ENCODE measurements around the gene BEND7.
"Not testable (repeated sequence)": the region's sequence is repeated elsewhere in the genome, so short reads cannot be mapped to it uniquely, and the experiment has no call there.

BEND7 gene, protein sequence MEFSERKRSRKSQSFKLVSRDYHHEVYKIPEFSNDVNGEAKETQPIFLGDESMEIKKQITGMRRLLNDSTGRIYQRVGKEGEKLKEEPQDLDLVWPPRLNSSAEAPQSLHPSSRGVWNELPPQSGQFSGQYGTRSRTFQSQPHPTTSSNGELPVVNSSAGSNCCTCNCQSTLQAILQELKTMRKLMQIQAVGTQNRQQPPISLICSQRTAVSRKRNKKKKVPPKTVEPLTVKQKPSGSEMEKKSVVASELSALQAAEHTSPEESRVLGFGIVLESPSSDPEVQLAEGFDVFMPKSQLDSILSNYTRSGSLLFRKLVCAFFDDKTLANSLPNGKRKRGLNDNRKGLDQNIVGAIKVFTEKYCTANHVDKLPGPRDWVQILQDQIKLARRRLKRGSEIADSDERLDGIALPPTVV

DNA sequence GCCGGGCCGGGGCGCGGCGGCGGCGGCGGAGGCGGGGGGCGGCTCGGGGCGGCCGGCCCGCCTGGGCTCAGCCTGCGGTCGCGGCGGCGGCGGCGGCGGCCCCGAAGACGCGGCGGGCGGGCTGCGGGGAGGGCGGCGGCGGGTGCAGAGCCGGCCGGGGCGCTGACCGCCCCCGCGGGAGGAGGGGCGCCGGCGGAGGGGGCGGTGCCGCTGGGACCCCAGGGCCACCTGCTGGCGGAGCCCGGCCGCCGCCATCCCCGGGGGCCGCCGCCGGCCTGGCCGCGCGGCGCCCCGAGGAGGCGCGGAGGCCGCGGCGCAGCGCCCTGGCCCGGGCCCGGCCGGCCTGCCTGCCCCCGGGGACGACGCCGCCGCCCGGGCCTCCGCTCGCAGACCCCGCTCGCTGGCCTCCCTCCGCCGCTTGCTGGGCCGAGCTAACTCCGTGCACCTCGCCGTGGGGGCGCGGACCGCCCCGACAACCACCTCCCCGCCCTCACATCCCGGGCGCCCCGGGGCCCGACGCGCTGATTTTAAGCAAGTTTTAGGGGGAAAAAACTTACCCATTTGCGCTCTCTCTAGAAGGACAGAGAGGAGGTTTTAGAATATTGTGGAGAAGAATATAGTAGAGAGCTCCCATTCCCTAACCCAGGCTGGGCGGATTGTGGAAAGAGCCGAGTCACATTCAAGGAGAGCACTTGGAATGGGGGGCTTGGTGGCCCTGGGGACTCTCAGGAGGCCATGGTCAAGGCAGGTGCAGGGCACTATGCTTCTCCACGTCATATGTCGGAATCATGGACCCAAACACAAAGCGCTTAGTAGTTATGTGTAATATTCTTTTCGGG lies at the start of gene BEND7:
Gene BEND7 (minus strand): TSS at position 140 of the 839 bp plus-strand sequence. CDS start 481 bp downstream, outside the sequence.
- no peak for DNase-seq

DNA sequence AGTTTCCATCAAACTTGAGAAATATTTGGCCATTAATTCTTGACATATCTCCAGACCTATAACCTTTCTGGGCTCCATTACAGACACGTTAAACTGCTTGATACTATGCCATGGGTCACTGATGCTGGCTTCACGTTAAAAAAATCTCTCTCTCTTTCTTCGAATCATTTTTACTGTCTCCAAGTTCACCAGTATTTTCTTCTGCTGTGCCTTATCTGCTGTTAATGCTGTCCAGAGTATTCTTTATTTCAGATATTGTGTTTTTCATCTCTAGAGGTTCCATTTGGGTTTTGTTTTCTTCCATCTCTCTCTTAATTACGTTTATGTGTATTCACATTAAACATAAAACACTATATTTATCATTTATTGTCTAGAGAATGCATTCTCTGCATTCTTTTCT lies 45.1 kb upstream of the BEND7 start:
- DNase-seq, result no peak

DNA sequence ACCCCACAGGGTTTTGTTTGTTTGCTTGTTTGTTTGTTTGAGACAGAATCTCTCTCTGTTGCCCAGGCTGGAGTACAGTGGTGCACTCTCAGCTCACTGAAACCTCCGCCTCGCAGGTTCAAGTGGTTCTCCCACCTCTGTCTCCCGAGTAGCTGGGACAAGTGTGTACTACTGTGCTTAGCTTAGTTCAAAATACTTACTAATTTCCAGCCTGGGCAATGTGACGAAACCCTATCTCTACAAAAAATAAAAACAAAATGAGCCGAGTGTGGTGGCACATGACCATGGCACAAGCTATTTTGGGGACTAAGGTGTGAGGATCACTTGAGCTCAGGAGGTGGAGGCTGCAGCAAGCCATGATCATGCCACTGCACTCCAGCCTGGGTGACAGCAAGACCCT lies 42.7 kb upstream of the BEND7 start:
- DNase-seq, result no peak

DNA sequence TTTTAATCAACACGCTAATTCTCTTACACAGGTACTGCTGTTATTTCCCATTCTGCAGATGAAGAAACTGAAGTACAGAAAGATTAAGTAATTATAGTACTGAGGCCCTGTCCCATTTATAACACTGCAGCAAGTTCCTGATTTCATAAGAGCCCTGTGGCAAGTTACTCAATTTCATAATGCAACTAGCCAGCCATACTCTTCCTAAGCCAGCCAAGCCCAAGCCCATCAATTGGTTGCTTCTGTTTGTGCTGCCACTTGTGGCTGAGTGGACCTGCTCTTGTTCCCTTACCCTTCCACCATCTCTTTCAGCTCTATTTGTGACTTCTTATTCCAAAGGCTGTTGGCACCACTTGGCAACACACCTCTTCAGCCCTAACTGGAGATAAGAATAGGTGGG lies 38.2 kb upstream of the BEND7 start:
- DNase-seq, result peak; percentile 34

DNA sequence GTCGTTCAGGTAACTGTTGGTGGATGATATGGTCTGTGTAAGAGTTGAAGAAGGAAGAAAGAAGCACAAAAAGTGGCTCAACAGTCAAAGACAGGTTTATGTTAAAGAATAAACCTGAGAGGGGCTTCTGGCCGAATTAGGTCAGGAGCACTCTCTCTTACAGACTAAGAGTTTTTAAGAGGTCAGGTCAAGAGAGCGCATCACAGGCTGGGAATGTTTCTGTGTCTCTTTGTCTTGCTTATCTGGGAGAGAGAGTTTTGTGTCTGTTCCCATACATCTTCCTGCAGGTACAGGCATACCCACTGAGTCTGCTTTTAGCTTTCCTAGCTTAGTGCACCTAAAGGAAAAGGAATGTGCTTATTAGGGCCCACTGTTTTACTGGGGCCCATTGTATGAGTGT lies 35.8 kb upstream of the BEND7 start:
- DNase-seq, result no peak

DNA sequence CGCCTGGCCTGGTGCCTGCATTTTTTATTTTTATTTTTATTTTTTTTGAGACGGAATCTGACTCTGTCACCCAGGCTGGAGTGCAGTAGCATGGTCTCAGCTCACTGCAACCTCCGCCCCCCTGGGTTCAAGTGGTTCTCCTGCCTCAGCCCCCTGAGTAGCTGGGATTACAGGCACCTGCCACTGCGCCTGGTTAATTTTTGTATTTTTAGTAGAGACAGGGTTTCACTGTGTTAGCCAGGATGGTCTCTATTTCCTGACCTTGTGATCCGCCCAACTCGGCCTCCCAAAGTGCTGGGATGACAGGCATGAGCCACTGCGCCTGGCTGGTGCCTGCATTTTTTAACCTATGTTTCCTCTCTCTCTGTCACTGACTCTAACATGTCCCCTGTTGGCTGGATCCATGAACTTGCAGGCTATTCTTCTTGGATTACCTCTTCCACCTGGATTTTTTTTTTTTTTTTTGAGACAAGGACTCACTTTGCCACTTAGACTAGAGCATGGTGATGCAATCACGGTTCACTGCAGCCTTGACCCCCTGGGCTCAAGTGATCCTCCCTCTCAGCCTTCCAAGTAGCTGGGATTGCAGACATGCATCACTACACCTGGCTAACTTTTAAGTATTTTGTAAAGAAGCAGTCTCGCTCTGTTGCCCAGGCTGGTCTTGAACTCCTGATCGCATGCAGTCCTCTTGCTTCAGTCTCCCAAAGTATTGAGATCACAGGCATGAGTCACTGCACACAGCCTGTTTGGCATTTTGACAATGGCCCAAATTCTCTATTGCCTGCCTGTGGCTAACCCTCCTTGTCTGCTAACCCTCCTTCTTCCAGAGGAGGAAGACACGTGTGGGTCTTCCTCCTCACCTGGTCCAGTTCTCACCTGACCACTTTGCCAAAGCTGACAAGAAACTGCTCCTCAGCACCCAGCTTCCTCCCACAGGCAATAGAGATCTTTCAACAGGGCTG lies 34.9 kb upstream of the BEND7 start:
- no peak for DNase-seq

DNA sequence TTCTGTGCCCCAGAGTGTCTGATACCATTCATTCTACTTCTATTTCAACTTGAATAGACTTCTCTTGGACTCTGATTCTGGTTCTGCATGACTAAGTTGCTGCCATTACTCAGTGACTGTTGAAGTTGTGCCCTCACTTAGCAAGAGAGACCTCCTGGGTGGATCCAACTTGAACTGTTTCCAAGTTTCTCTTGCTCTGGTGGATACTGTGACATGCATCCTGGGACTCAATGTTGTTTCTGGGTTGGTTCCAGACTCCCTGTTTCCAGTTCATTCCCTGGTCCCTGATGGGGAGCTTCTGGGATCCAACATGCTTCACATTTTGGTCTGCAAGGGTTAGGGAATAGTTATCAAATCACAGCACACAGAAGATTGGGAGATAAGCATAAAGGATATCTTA lies 31.8 kb upstream of the BEND7 start:
- no peak for DNase-seq

DNA sequence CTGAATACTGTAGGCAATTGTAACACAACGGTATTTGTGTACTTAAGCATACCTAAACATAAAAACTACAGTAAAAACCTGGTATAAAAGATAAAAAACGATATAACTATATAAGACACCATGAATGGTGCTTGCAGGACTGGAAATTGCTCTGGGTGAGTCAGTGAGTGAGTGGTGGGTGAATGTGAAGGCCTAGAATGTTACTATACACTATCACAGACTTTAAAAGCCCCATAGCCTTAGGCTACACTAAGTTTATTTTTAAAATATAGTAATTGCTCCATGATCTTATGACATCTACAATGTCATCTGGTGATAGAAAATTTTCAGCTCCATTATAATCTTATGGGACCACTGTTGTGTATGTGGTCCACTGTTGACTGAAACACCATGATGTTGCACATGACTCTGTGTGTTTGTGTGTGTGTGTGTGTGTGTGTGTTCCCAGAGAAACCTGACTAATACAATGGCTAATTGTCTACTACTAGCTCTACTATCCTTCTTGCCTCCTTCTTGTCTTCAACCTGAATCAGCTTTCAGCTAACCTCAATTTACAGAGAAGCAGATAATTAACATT lies 30.4 kb upstream of the BEND7 start:
- no peak for DNase-seq

DNA sequence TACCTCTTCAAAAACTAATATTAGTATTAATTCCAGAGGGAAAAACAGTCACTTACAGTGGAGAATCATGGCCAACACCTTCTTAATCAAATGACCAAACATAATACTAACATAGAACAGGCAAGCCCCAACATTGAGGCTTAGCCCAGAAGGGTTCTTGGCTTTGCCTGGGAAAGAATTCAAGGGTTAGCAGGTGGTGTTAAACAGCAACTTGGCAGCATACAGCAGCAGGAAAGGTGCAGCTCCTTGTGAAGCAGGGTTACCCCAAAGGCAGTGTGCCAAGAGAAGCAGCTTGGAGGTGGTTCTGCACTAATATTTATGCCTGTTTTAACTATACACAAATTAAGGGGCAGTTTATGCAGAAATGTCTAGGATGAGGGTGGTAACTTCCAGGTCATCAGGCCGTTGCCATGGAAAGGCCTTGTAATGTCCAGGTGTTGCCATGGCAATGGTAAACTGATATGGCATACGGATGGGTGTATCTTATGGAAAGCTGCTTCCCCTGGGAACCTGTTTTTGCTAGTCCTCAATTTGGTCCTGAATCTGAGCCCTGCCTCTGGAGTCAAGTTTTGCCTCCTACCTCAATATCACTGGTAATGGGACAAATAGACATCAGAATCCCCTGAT lies 27.2 kb upstream of the BEND7 start:
- DNase-seq, result no peak

DNA sequence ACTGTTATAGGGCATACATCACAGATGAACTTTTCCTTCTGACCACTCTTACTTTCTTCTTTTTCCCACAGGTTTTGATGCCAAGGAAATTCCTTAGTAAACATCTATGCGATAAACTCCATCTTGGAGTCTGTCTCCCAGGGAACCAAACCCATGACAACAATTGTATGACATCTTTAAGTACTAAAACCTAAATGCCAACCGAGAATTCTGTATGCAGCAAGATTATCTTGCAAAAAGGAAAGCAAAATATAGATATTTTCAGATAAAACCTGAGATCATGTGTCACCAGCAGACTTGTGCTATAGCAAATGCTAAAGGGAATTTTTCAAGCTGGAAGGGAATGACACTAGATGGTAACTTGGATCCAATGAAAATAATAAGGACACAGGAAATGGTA lies 22.0 kb upstream of the BEND7 start:
- DNase-seq, result no peak

DNA sequence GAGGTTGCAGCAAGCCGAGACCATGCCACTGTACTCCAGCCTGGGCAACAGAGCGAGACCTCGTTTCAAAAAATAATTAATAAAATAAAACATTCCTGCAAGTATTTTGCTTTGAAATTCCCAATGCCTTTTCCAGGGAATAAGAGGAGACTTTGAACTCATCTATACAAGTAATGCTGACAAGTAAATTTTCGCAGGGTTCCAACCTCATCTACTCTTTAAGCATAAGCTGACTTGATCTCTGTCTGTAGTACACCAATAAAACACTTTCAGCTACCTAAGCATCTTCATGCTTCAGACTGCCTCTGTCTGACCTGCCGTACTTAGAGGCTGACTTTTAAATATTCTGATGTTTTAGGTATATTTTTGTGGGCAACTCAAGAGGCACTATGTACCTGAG lies 13.7 kb upstream of the BEND7 start:
- DNase-seq, result no peak

DNA sequence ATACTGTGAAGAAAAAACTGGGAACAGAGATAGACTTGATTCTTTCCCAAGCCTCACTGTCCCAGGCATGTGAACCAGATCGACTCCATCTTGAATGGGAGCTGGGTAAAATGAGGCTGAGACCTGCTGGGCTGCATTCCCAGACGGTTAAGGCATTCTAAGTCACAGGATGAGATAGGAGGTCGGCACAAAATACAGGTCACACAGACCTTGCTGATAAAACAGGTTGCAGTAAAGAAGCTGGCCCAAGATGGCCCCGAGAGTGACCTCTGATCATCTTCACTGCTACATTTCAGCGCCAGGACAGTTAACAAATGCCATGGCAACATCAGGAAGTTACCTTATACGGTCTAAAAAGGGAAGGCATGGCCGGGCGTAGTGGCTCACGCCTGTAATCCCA lies 9.2 kb upstream of the BEND7 start:
- DNase-seq, result not testable (repeated sequence)

DNA sequence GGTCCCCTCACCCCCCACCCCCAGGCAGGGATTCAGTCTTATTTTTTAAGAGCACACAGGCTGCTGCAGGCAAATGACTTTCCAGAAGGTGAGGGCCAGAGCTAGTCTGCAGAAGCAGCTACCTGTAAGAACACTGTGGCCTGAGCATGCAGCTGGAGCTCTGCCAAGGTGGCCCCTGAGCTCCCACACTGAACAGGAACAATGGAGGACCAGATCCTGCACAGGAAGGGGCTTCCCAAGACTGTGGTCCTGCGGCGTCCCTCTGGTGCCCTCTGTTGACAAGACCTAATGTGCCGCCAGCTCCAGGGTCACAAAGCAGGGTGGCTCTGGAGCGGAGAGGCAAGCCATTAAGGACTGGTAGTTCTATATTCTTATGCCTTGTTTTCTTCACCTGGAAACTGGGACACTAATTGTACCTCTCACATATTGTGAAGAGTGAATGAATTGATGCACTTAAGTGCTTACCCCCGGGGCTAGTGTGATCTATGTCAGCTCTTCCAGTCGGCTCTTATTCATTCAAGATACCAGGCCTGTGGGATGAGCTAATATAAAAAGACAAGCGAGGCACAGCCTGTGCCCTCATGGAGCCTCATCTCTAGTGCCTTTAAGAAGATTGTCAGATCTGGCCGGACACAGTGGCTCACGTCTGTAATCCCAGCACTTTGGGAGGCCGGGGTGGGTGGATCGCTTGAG lies 8.0 kb upstream of the BEND7 start:
- DNase-seq, result peak; percentile 27

DNA sequence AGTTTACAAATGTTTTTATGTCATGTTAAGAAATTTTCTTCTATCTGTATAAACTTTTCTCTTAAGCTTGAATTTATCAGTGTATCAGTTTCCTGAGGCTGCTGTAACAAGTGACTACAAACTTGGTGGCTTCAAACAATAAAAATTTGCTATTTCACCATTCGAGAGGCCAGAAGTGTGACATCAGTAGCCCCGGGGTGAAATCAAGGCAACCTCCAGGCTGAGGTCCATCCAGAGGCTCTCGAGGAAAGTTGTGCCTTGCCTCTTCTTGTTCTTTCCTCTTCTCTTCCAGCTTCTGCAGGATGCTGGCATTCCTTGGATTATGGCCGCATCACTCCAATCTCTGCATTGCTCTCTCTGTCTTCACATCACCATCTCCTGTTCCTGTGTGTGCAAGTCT lies 6.5 kb upstream of the BEND7 start:
- no peak for DNase-seq

DNA sequence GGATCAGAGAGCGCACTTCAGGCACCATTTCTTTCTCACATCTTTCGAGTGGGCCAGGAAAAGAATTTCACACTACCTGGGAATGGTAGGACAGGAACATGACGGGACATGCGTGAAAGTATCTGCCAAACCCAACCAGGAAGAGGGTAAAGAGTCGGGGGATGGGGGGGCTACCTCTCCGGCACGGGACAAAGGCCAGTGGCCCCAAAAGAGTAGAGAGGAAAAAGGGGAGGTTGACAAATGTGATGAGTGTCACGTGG lies 830 bp upstream of the BEND7 start:
- DNase-seq, result no peak

DNA sequence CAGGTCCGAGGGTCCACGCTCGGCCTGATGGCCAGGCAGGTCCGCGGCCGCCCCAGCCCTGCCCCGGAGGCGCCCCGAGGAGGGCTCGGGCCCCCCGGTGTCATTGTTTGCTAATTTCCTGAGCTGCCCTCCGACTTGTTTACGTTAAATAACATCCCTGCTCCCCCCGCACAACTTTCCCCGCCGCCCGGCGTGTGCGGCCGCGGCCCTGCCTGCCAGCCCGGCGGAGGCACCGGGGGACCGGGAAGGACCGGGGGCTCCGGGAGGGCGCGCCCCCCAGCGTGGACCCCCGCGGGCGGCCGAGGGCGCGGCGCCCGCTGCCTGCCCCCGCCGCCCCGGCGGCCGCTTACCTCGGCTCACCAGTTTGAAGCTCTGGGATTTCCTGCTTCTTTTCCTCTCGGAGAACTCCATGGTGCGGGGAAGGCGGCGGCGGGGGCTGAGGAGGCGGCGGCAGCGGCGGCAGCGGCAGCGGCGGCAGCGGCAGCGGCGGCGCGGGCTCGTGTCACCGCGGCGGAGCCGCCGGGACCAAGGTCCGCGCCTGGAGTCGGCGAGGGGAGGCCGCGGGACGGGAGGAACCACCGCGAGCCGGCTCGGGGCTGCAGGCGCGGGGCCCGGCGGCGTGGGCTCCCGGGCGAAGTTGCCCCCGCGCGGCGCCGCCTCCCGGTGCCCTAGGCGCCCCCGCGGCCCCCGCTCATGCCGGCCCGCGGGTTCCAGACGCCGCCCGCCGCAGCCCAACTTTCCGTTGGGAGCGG lies 515 bp downstream of the BEND7 start:
- DNase-seq, result no peak

DNA sequence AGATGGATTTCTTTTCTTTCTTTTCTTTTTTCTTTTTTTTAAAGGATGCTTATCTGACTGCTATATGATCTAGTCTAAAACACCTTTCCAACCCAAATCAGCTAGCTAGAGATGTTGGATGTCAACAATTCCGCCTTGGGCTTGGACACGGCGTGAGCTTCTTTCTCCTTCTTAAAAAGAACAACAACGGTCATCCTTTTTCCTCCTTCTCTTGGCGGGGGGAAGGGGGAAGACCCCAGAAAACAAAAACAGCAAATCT lies 1.0 kb downstream of the BEND7 start:
- no peak for DNase-seq

DNA sequence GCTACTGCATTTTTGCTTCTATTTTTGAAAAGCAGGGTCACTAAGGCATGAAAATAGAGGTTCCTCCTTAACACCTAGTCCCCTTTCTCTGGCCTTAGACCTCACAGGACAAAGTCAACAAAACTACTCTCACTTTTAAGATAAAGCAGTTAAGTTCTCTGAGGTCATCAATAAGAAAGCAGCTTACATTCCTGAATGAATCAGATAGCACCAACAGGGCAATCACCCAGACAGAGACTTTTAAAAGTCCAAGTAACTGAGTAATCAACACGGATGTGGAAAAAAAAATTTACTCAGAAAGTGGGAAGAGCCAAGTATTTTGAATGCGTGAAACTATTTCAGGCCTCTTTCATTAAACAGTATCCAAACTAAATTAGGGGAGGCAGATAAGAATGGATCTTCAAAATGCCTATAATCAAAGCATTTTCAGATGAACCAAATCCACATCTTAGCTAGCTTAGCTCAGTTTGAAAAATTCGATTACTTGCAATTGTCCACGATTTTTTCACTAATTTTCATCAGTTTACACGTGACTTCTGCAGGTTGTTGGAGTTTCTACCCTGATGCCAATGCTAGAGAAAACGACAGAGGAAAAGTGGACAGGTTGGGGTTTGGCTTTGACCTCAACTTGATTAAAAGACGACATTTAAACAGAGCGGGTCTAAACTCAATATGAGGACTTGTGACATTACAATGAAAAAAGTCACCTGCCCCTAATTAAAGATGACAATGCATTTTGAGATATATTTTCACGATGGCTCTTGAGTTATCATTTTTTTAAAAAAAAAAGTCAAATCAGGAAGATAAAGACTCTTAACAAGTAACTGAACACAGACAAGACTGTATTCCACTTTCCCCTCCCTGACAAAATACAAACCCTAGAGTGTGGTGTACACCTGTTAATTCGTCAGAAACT lies 1.6 kb downstream of the BEND7 start:
- DNase-seq, result no peak

DNA sequence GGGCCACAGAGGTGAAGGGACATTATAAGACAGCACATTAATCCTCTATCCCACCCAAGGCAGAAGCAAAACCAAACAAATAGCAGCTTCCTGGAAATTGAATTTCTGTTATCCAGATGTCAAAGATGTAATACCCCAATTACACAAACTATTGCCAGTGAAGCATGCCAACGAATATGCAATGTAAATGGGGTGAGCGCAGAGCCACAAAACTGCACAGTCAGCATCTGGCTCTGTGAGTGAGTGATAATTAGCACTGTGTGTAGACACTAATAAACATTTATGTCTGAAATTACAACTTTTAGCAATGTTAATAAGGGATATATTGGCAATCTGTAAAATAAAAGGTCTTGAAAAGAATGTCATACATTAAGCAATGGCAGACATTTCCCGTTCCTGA lies 3.2 kb downstream of the BEND7 start:
- DNase-seq, result no peak

DNA sequence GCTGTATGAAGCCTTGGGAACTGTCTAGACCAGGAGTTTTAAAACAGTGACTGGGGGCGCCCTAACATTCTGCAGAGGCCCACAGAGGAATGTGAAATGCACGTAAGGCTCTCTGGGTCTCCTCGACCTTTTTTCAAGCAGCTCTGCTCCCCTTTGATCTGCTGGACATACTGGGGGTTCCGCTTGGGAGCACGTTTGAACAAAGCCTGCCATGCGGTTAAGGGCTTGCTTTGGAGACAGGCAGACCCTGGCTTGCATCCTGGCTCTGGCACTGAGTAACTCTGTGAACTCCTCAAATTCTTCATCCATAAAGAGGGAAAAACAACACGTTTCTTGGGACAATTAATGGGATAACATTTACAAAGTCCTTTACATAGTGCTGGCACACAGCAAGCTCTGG lies 7.8 kb downstream of the BEND7 start:
- no peak for DNase-seq

Measured in CD4-positive, alpha-beta T cell treated with Interleukin-15 for 1 hour (primary cell).